Stimulated activated CD4-positive, alpha-beta T cell treated with anti-CD3 and anti-CD28 coated beads, Interleukin-4, amount 100 ng/mL, for 4 hours (primary cell): ENCODE measurements around the gene CCR4.
"Not testable (repeated sequence)": the region's sequence is repeated elsewhere in the genome, so short reads cannot be mapped to it uniquely, and the experiment has no call there.

ENCODE experiments used
- DNase-seq, 2 experiments: peaks; one replicate each; pipeline ENCODE4 v3.0.0-alpha.2; 2020

CCR4 gene

GRCh38 chr3:32984918-32985317 is 33.5 kb downstream of the CCR4 start:
- not testable (repeated sequence) for DNase-seq

GRCh38 chr3:32989171-32989570 is 37.7 kb downstream of the CCR4 start:
- no peak for DNase-seq

- DNase-seq: no peak
Observed at GRCh38 chr3:32990116-32990515, 38.7 kb downstream of the CCR4 start.

GRCh38 chr3:32991781-32992180 is 40.3 kb downstream of the CCR4 start:
- DNase-seq: no peak

GRCh38 chr3:32992310-32992686 is 40.9 kb downstream of the CCR4 start:
- DNase-seq: no peak

GRCh38 chr3:32994045-32994444 is 42.6 kb downstream of the CCR4 start:
- DNase-seq: no peak

- no peak for DNase-seq
Observed at GRCh38 chr3:32995098-32995497, 43.7 kb downstream of the CCR4 start.

- no peak for DNase-seq
Observed at GRCh38 chr3:32996048-32996754, 44.8 kb downstream of the CCR4 start.

GRCh38 chr3:32996755-32997091 is 45.3 kb downstream of the CCR4 start:
- no peak for DNase-seq

GRCh38 chr3:32998631-32999451 is 47.4 kb downstream of the CCR4 start:
- DNase-seq: no peak

GRCh38 chr3:33000691-33001385 is 49.4 kb downstream of the CCR4 start:
- no peak for DNase-seq

GRCh38 chr3:33001889-33002288 is 50.4 kb downstream of the CCR4 start:
- DNase-seq: no peak

- DNase-seq: no peak
Observed at GRCh38 chr3:33003308-33003707, 51.9 kb downstream of the CCR4 start.

GRCh38 chr3:33004205-33004604 is 52.8 kb downstream of the CCR4 start:
- no peak for DNase-seq

- DNase-seq: no peak
Observed at GRCh38 chr3:33004961-33005360, 53.5 kb downstream of the CCR4 start.
